ENCODE results near the gene APBB2. TPM values are rescaled to one million over a fixed set of nuclear protein-coding genes. Genes with fewer than 3 reads are reported as not detected.

APBB2 gene
- total RNA-seq, 1 experiment from 2014 or later = 3.7 TPM

DNA sequence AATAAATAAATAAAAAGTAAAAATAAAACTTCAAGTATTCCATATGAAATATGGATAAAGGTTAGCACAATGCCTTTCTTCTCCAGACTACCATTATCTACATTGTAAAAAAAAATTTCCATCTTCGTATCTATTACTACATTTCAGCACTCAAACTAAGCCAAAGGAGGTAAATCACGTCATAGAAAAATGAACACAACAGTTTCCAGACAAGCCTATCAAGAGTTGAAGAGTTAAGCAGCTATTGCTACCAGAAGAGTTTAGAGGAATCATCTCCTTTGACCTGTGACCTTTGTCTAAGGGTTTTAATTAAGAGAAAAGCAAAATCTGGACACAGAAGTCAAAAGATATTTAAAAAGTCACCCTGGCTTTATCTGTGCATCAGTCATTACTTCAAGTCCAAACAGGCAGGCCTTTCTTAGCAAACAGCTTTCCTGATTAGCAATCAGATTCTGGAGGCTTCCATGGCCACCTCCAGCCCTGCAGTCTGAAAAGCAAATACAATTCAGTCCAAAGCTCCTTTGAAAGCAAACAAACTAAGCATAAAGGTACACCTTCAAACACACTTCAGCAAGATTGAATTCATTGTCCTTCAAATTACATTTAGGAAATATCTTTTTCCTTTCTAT, 82.2 kb downstream of the APBB2 start:
- Histone ChIP-seq H3K4me2 (ENCODE audit: low read depth, low read length, poor library complexity, severe bottlenecking) (no peak overlapping the region), H3K9ac (ENCODE audit: low read length) (no peak overlapping the region), H3K27me3 (ENCODE audit: low read length) (no peaks in the 10 kb centered on the region), H3K4me1 (ENCODE audit: low read length) (no peaks in the 10 kb centered on the region), H3K4me3 (ENCODE audit: low read length) (no peak overlapping the region), H3K79me2 (ENCODE audit: low read length) (no peaks in the 10 kb centered on the region), H3K36me3 (ENCODE audit: insufficient read depth, low read length) (no peaks in the 10 kb centered on the region), H3K27ac (ENCODE audit: low read length) (no peak overlapping the region), H4K20me1 (ENCODE audit: insufficient read depth, low read depth, low read length) (no peaks in the 10 kb centered on the region), H3K9me3 (ENCODE audit: low read length) (no peaks in the 10 kb centered on the region), H3K9me2 (replicated peaks; ENCODE audit: insufficient read depth, low read length) (no peaks in the 10 kb centered on the region), H2AFZ (ENCODE audit: low read length) (no peak overlapping the region)
- no peak for DNase-seq

GRCh38 chr4:41129936-41130440, 84.4 kb downstream of the APBB2 start:
- no peaks in the 10 kb centered on the region for H3K9me2 ChIP-seq (replicated peaks; ENCODE audit: insufficient read depth, low read length)
- no peaks in the 10 kb centered on the region for H3K36me3 ChIP-seq (ENCODE audit: insufficient read depth, low read length)
- H3K9ac ChIP-seq (ENCODE audit: low read length) = no peak overlapping the region
- H3K9me3 ChIP-seq (ENCODE audit: low read length) = no peaks in the 10 kb centered on the region
- no peak overlapping the region for H2AFZ ChIP-seq (ENCODE audit: low read length)
- H3K27ac ChIP-seq (ENCODE audit: low read length) = no peak overlapping the region
- no peaks in the 10 kb centered on the region for H3K4me1 ChIP-seq (ENCODE audit: low read length)
- H3K79me2 ChIP-seq (ENCODE audit: low read length) = no peaks in the 10 kb centered on the region
- H3K4me3 ChIP-seq (ENCODE audit: low read length) = no peak overlapping the region
- no peak overlapping the region for H3K4me2 ChIP-seq (ENCODE audit: low read depth, low read length, poor library complexity, severe bottlenecking)
- no peaks in the 10 kb centered on the region for H4K20me1 ChIP-seq (ENCODE audit: insufficient read depth, low read depth, low read length)
- no peak for DNase-seq
- H3K27me3 ChIP-seq (ENCODE audit: low read length) = no peaks in the 10 kb centered on the region

- H3K4me1 ChIP-seq (ENCODE audit: low read length) = no peaks in the 10 kb centered on the region
- H2AFZ ChIP-seq (ENCODE audit: low read length) = no peak overlapping the region
- H3K4me3 ChIP-seq (ENCODE audit: low read length) = no peak overlapping the region
- no peak overlapping the region for H3K4me2 ChIP-seq (ENCODE audit: low read depth, low read length, poor library complexity, severe bottlenecking)
- DNase-seq = no peak
- no peak overlapping the region for H3K9ac ChIP-seq (ENCODE audit: low read length)
- no peaks in the 10 kb centered on the region for H3K9me3 ChIP-seq (ENCODE audit: low read length)
- H3K36me3 ChIP-seq (ENCODE audit: insufficient read depth, low read length) = no peaks in the 10 kb centered on the region
- no peak overlapping the region for H3K27ac ChIP-seq (ENCODE audit: low read length)
- no peaks in the 10 kb centered on the region for H3K27me3 ChIP-seq (ENCODE audit: low read length)
- H3K9me2 ChIP-seq (replicated peaks; ENCODE audit: insufficient read depth, low read length) = no peaks in the 10 kb centered on the region
- no peaks in the 10 kb centered on the region for H4K20me1 ChIP-seq (ENCODE audit: insufficient read depth, low read depth, low read length)
- no peaks in the 10 kb centered on the region for H3K79me2 ChIP-seq (ENCODE audit: low read length)
Observed at GRCh38 chr4:41129128-41129754, 85.1 kb downstream of the APBB2 start.

GRCh38 chr4:41125558-41126311, 88.6 kb downstream of the APBB2 start:
- Histone ChIP-seq H4K20me1 (ENCODE audit: insufficient read depth, low read depth, low read length) (no peaks in the 10 kb centered on the region), H3K4me2 (ENCODE audit: low read depth, low read length, poor library complexity, severe bottlenecking) (no peak overlapping the region), H2AFZ (ENCODE audit: low read length) (no peak overlapping the region), H3K27me3 (ENCODE audit: low read length) (no peaks in the 10 kb centered on the region), H3K9me3 (ENCODE audit: low read length) (no peaks in the 10 kb centered on the region), H3K27ac (ENCODE audit: low read length) (no peak overlapping the region), H3K36me3 (ENCODE audit: insufficient read depth, low read length) (no peaks in the 10 kb centered on the region), H3K4me3 (ENCODE audit: low read length) (no peak overlapping the region), H3K9ac (ENCODE audit: low read length) (no peak overlapping the region), H3K79me2 (ENCODE audit: low read length) (no peaks in the 10 kb centered on the region), H3K9me2 (replicated peaks; ENCODE audit: insufficient read depth, low read length) (no peaks in the 10 kb centered on the region), H3K4me1 (ENCODE audit: low read length) (no peaks in the 10 kb centered on the region)
- DNase-seq = no peak

DNA sequence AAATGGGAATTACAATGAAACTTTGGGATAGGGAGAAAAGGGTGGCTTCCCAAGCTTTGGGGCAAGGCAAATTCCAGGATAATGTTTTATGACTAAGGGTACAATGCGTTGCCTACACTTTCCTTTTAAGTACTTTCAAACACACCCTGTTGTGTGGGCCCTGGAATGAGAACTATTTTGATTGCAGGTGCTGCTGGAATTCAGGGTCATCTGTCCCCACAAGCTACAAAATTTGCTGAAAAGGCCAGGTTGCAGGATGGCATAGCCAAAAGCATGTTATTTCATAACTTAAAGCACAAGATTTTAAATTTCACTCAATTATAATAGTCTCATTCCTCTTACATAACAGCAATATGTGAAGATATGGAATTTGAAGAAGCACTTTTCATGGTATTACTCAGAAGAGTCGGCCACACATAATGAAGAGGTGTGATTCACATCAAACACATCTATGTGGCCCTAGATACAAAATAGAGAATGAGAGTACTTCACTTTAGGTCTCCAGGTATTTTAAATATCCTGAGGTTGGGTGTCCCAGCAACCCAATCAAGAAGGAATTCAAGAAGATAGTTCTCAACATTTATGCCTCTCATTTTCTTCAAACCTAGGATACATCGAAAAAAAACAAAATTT, 89.3 kb downstream of the APBB2 start:
- H3K4me2 ChIP-seq (ENCODE audit: low read depth, low read length, poor library complexity, severe bottlenecking) = no peak overlapping the region
- no peaks in the 10 kb centered on the region for H3K79me2 ChIP-seq (ENCODE audit: low read length)
- no peak overlapping the region for H3K4me3 ChIP-seq (ENCODE audit: low read length)

GRCh38 chr4:41122775-41123174, 91.6 kb downstream of the APBB2 start:
- H3K4me1 ChIP-seq (ENCODE audit: low read length) = no peaks in the 10 kb centered on the region
- no peaks in the 10 kb centered on the region for H3K9me2 ChIP-seq (replicated peaks; ENCODE audit: insufficient read depth, low read length)
- H3K9ac ChIP-seq (ENCODE audit: low read length) = no peak overlapping the region
- no peak overlapping the region for H3K27ac ChIP-seq (ENCODE audit: low read length)
- H3K27me3 ChIP-seq (ENCODE audit: low read length) = no peaks in the 10 kb centered on the region
- no peak overlapping the region for H2AFZ ChIP-seq (ENCODE audit: low read length)
- H4K20me1 ChIP-seq (ENCODE audit: insufficient read depth, low read depth, low read length) = no peaks in the 10 kb centered on the region
- no peak overlapping the region for H3K4me3 ChIP-seq (ENCODE audit: low read length)
- no peaks in the 10 kb centered on the region for H3K79me2 ChIP-seq (ENCODE audit: low read length)
- DNase-seq = no peak
- H3K9me3 ChIP-seq (ENCODE audit: low read length) = no peaks in the 10 kb centered on the region
- no peaks in the 10 kb centered on the region for H3K36me3 ChIP-seq (ENCODE audit: insufficient read depth, low read length)
- no peak overlapping the region for H3K4me2 ChIP-seq (ENCODE audit: low read depth, low read length, poor library complexity, severe bottlenecking)

More for the DNA sequence above, 89.3 kb downstream of the APBB2 start:
- Histone ChIP-seq H3K9me3 (ENCODE audit: low read length) (no peaks in the 10 kb centered on the region), H4K20me1 (ENCODE audit: insufficient read depth, low read depth, low read length) (no peaks in the 10 kb centered on the region), H2AFZ (ENCODE audit: low read length) (no peak overlapping the region), H3K27me3 (ENCODE audit: low read length) (no peaks in the 10 kb centered on the region), H3K9me2 (replicated peaks; ENCODE audit: insufficient read depth, low read length) (no peaks in the 10 kb centered on the region), H3K36me3 (ENCODE audit: insufficient read depth, low read length) (no peaks in the 10 kb centered on the region), H3K27ac (ENCODE audit: low read length) (no peak overlapping the region), H3K4me1 (ENCODE audit: low read length) (no peaks in the 10 kb centered on the region), H3K9ac (ENCODE audit: low read length) (no peak overlapping the region)
- DNase-seq = no peak

- no peak overlapping the region for H2AFZ ChIP-seq (ENCODE audit: low read length)
- H3K79me2 ChIP-seq (ENCODE audit: low read length) = no peaks in the 10 kb centered on the region
- no peaks in the 10 kb centered on the region for H3K9me3 ChIP-seq (ENCODE audit: low read length)
- no peaks in the 10 kb centered on the region for H3K9me2 ChIP-seq (replicated peaks; ENCODE audit: insufficient read depth, low read length)
- no peak for DNase-seq
- H3K4me1 ChIP-seq (ENCODE audit: low read length) = no peaks in the 10 kb centered on the region
- H3K36me3 ChIP-seq (ENCODE audit: insufficient read depth, low read length) = no peaks in the 10 kb centered on the region
- no peaks in the 10 kb centered on the region for H3K27me3 ChIP-seq (ENCODE audit: low read length)
- no peaks in the 10 kb centered on the region for H4K20me1 ChIP-seq (ENCODE audit: insufficient read depth, low read depth, low read length)
- H3K4me2 ChIP-seq (ENCODE audit: low read depth, low read length, poor library complexity, severe bottlenecking) = no peak overlapping the region
- no peak overlapping the region for H3K9ac ChIP-seq (ENCODE audit: low read length)
- no peak overlapping the region for H3K27ac ChIP-seq (ENCODE audit: low read length)
- no peak overlapping the region for H3K4me3 ChIP-seq (ENCODE audit: low read length)
Observed at GRCh38 chr4:41122309-41122708, 92.0 kb downstream of the APBB2 start.

GRCh38 chr4:41121906-41122305, 92.4 kb downstream of the APBB2 start:
- no peak overlapping the region for H3K27ac ChIP-seq (ENCODE audit: low read length)

More at GRCh38 chr4:41121906-41122305, 92.4 kb downstream of the APBB2 start:
- Histone ChIP-seq H4K20me1 (ENCODE audit: insufficient read depth, low read depth, low read length) (no peaks in the 10 kb centered on the region), H3K4me2 (ENCODE audit: low read depth, low read length, poor library complexity, severe bottlenecking) (no peak overlapping the region), H2AFZ (ENCODE audit: low read length) (no peak overlapping the region), H3K9ac (ENCODE audit: low read length) (no peak overlapping the region), H3K9me3 (ENCODE audit: low read length) (no peaks in the 10 kb centered on the region), H3K9me2 (replicated peaks; ENCODE audit: insufficient read depth, low read length) (no peaks in the 10 kb centered on the region), H3K27me3 (ENCODE audit: low read length) (no peaks in the 10 kb centered on the region), H3K4me1 (ENCODE audit: low read length) (no peaks in the 10 kb centered on the region), H3K4me3 (ENCODE audit: low read length) (no peak overlapping the region), H3K79me2 (ENCODE audit: low read length) (no peaks in the 10 kb centered on the region), H3K36me3 (ENCODE audit: insufficient read depth, low read length) (no peaks in the 10 kb centered on the region)
- DNase-seq = no peak

Measured in Karpas-422 (cell line).